Stimulated activated CD4-positive, alpha-beta T cell treated with anti-CD3 and anti-CD28 coated beads, TNF-alpha, amount 100 ng/mL, for 24 hours (primary cell): ENCODE results near the gene MIEF2.

Source experiments
- DNase-seq, 3 experiments: peaks; one replicate each; pipeline ENCODE4 v3.0.0-alpha.2; 2020; ENCODE audit warnings: low read depth in 3 of 3

MIEF2 gene

DNA sequence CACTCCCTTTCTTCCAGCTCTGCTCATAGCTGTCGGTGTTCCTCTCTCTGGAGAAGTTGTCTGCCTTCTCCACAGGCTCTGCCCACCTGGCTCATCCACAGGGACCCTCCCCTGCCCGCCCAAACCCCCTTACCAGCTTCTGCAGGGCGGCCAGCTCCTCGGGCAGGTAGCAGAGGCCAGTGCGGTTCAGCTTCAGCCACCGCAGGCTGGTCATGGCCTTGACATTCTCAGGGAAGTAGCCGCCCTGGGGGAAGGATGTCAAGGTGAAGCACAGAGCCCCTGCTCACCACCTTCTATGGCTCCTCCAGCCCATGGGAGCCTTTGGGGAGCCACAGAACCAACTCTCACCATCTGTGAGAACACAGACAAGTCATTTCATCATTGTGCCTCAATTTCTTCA is 3.7 kb upstream of the MIEF2 start:
- no peak for DNase-seq

DNA sequence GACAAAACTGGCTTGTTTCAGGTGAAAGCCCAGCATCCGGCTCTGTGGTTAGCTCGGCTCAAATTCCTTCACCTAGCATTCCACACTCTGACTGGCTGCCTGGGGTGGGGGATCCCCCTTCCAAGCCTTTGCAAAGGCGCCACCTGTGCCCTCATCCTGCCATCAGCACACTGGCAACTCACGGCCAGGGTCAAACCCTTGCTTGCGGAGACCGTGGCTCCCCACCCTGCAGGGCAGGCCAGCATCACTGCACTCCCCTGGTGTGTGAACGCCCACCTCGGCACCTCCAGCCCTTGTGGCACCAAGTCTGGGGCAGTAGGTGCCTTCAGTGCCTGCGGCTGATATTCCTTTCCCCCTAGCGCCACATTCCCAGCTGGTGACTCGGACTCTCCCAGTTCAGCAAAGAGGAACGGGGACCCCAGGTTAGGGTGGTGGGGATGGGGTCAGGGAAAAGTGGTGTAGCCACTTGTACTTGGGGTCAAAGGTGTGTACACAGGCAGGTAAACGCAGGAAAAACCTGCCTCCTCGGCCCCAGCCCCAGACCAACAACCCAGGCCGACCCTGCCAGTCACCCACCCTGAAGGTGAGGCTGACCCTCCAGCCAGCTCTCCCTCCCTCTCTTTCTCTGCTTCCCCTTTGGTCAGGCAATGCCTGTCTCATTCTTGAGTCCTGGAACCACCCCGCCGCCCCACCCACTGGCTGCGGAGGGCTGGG is 3.0 kb upstream of the MIEF2 start:
- peak in 1 of 3 experiments; percentile 33 for DNase-seq

DNA sequence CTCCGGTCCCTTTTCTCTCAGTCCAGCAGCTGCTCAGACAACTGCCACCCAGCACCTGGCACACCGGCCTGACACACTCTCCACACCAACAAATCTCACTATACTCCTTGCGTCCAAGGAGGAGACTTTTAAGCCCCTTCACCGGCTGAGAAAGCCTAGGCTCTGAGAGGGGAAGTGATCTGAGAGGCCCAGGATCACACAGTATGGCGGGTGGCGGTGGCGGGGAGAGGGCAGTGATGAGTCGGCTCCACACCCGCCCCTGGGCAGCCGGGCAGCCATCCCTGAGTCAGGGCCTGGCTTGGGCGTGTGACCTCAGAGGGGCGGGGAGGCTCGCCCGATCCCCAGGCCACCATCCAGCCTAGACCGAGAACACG is 2.5 kb upstream of the MIEF2 start:
- peak; percentile 16 to 54 (median 23) for DNase-seq

DNA sequence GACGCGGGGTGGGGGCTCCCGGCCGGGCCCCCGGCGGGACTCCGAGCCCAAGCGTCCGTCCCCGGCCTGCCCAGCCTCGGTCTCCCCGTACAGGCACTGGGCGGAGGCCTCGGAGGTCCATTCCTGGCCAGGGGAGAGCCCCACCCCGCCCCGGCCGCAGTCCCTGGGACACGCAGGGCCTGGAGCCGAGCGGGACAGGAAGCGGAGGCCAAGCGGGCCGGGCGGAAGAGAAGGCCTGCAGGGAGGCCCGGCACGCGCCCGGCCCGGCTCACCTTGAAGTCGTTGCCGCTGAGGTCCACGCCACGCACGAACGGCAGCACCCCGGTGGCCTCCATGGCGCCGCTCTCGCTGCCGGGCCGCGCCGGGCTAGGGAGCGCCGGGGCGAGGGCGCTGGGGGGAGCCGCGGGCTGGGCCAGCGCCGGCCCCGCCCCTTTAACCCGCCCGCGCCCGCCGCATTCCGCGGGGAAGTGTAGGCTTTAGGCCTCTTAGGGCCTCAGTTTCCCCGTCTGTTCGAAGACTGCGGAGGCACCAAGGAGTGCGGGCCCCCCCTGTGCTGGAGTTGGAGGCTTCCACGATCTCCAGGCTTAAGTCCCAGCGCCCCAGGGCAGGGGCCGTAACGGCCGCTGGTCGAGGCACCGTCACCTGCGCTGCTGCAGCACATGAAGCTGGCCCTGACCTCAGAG is 2.0 kb upstream of the MIEF2 start, which contains the start of gene FLII:
Gene FLII, minus strand, starts transcription at position 383 of the 683 bp plus-strand sequence. Its CDS starts 48 bp downstream, at position 335.
- DNase-seq = peak; percentile 31 to 55 (median 37)

DNA sequence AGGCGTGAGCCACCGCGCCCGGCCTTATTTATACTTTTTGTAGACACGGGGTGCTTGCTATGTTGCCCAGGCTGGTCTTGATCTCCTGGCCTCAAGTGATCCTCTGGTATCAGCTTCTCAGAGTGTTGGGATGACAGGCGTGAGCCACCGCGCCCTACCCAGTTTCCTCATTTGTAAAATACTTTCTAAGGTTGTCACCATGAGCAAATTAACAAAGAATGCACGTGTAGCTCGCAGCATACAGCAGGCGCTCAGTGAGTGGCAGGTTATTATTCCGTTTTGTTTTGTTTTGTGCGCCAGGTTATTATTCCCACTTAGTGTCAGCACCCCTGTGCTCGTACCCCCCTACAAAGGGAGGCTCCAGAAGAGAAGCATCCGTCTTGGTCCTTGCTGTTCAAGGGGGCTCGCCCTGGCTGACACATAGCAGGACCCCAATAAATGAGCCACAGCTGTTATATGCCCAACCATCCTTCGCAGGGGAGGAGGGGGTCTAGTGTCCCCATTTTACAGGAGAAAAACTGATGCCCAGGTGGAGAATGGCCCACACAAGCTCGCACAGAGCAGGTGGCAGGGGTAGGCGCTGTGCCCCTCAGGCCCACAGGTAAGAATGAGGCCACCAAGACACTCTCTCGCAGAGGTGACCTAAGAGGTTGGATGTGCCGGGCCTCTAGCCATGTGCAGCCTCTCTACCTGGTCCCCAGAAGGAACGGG is 686 bp upstream of the MIEF2 start:
- no peak for DNase-seq

- peak in 1 of 3 experiments; percentile 22 for DNase-seq
Observed at GRCh38 chr17:18261146-18261515, 669 bp downstream of the MIEF2 start.

- no peak for DNase-seq
Observed at GRCh38 chr17:18261659-18262058, 1.2 kb downstream of the MIEF2 start.

DNA sequence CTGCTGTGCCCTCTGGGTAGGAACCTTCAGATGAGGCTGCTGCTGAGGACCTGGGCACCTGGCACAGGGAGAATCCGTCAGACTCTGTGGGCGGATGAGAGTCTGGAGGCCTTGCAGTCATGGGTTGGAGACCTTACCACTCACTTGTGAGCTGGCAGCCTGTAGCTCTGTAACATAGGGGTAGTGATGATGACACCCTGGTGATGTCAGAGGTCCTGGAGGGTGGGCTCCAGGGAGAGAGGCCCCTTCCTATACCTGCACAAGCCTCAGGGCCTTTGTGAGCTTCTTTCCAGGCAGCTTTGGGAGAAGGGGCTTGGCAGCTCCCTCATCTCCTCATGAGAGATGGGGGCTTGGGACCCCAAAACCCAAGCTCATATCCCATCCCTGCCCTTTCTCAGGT is 1.6 kb downstream of the MIEF2 start:
- DNase-seq = no peak

DNA sequence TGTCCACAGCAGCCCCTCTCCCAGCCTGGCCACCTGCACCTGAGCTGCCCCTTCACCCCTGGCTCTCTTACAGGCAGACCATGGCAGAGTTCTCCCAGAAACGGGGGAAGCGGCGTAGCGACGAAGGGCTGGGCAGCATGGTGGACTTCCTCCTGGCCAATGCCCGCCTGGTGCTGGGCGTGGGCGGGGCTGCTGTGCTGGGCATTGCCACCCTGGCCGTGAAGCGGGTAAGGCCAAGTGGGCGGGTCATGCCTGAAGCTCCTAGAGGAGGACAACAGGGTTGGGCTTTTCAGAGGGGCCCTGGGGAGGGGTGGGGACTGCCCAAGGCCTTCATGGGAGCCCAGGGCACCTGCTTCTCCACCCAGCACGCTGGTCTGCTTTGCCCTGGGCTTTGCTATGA is 2.2 kb downstream of the MIEF2 start:
- DNase-seq = no peak

DNA sequence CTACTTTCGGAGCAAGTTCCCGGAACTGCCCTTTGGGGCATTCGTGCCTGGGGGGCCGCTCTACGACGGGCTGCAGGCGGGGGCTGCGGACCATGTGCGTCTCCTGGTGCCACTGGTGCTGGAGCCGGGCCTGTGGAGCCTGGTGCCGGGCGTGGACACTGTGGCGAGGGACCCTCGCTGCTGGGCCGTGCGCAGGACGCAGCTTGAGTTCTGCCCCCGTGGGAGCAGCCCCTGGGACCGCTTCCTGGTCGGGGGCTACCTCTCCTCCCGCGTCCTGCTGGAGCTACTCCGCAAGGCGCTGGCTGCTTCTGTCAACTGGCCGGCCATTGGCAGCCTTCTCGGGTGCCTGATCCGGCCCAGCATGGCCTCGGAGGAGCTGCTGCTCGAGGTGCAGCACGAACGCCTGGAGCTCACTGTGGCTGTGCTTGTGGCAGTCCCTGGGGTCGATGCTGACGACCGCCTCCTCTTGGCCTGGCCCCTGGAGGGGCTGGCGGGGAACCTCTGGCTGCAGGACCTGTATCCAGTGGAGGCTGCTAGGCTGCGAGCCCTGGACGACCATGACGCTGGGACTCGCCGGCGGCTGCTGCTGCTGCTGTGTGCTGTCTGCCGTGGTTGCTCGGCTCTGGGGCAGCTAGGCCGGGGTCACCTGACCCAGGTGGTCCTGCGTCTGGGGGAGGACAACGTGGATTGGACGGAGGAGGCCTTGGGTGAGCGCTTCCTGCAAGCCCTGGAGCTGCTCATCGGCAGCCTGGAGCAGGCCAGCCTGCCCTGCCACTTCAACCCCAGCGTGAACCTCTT is 3.6 kb downstream of the MIEF2 start:
- DNase-seq = no peak

DNA sequence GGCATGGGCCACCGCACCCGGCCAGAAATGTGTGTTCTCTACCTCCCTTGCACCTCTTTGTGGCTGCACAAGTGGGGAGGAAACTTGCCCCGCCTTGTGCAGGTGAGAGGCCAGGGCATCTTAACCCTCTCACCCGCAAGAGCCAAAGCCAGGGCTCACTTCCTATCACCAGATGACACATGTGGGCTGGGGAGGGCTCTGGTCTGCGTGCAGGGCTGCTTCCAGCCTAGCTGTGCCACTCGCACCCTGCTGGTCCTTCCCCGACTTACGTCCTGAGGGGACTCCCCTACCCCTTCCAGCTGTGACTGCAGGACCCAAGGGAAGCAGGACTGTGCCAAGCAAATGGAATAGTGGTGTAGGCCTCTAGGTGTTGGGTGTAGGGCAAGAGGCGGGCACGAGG is 6.9 kb downstream of the MIEF2 start:
- no peak for DNase-seq

DNA sequence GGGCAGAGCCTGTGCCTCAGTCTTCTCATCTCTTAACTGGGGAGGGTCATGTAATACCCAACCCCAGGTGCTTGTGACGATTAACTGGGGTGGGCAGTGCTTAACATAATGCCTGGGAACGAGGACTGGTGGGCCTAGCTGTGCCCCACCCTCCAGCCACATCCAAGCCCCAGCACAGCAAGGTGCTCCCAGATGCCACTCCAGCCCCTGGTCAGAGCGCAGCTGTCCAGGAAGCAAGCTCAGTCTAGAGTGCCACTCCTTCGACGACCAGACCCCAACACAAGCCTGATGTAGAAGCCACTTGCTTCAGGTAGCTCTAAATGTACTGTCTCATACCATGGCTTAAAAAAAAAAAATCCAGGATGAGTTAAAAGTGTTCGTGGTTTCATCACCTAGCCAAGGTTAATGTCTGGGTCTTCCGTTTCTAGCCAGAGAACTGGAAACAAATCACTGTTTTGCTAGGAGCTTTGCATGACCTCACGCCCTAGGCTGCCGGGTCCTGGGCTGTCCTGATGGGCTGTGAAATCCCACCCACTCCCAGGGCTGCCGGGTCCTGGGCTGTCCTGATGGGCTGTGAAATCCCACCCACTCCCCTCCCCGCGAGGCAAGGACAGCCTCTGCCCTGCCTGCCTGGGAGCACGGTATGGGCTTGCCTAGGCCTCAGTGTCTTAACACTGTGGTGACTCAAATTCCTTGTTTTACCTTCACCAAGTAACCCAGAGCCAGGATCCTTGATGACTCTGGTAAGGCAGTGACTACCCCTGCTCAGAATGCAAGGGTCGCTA is 7.7 kb downstream of the MIEF2 start:
- no peak for DNase-seq

GRCh38 chr17:18270046-18270931 is 9.8 kb downstream of the MIEF2 start:
- no peak for DNase-seq

DNA sequence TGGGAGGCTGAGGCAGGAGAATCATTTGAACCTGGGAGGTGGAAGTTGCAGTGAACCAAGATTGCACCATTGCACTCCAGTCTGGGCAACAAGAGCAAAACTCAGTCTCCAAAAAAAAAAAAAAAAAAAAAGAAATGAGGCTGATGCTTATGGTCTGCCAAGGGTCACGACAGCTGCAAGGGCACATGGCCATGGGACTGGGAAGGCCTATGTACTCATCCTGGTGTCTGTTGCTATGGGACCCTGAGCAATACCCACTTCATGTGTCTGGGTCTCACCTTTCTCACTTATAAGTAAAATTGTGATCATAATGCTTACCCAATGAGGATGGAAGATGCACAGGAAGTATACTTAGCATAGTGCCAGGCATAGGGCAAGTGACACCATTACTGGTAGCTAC is 16.6 kb downstream of the MIEF2 start:
- DNase-seq = no peak

- DNase-seq = no peak
Observed at GRCh38 chr17:18278867-18279266, 18.4 kb downstream of the MIEF2 start.

DNA sequence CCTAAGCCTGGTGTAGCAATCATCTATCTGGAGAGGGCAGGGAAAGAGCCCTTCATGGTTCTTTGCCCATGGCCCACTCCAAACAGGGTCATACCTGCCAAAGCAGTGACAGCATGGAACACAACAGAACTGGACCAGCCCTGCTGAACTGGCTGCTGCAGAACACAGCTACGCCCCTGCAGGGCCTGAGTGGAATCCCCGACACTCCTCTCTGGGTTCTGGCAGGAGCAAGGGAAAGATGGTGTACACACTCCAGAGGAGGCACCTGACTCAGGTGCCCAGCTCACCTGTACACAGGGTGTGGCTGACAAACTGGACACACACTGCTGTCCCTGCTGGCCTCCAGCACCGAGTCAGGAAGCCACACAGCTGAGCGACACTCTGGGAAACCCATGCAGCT is 19.8 kb downstream of the MIEF2 start:
- no peak for DNase-seq

DNA sequence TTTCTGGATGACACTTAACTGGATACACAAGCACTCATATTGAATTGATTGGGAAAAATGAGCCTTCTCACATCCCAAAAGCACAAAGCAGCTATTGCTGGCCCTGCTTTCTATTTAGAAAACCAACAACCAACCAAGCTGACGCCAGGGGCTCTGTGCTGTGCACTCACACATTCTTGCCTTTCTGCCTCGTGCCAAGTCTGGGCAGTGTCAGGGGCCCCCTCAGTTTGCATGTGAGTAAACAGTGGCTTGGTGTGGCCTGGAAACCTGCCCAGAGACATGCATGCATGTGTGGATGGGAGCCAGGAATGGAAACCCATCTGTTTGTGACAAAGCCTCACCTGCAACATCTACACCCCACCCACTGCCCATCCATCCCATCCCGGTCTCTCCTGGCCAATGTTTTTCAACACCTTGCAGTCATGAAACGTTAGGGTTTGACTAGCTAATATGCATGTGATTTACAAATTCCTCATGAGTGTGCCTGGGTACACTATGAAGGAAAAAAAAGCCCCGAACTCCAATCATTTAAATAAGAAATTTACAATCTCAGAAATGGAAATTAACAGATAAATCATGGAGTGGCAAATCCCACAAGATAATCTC is 20.4 kb downstream of the MIEF2 start:
- DNase-seq = no peak

DNA sequence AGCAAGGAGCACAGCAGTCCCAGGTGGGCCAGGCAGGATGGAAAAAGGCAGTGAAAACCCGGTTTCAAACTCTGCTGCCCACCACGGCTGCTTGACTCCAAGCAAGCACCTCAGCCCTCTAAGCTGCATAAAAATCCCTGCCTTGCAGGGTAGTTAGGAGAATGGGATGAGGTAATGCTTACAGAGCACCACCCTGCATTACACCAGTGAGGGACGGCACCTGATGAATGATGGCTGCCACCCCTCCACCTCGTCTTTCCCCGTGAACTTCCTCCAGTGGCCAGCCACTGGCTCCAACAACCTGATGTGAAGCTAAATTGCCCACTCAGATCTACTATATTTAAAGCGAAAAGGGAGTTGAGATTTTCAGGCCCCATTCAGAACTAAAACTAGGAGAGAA is 21.3 kb downstream of the MIEF2 start:
- no peak for DNase-seq

GRCh38 chr17:18285296-18285695 is 24.8 kb downstream of the MIEF2 start:
- DNase-seq = no peak
